Choroid plexus epithelial cell (primary cell): ENCODE measurements around the gene RASSF9.

Experiments used
- DNase-seq: peaks from one replicate; pipeline ENCODE4 v3.0.0-alpha.2; 2010; ENCODE audit warnings: low read depth
- H3K4me3 ChIP-seq: 2 replicates; pipeline ENCODE4 v1.5.1; 2011; ENCODE audit warnings: low read depth, mild to moderate bottlenecking, control low read depth, low read length, moderate library complexity
- TF ChIP-seq, protein P1 (sequence below): conservative IDR thresholded peaks from 2 replicates; pipeline ENCODE4 v1.5.1; 2011; ENCODE audit warnings: low read depth, mild to moderate bottlenecking, control low read depth, inconsistent platforms, low read length, moderate library complexity

Gene RASSF9

DNA sequence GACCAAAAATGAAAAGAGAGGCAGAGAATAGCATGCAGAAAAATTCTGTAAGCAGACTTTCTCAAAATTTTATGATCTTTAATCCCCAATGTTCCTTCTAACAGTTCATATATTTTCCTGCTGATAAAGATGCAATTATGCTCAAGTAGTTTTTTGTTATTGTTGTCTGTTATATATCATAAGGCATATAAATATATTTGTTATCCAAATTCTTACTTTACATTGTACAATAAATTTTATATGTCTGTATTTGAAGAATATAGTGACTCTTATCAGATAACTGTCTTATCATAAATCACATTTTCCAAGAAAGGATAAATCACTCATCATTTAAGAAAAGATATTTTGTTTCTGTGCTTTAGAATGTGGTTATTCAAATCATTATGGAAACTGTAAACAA lies 2.6 kb downstream of the RASSF9 start:
- no peak for DNase-seq
- TF ChIP-seq, protein P1, sequence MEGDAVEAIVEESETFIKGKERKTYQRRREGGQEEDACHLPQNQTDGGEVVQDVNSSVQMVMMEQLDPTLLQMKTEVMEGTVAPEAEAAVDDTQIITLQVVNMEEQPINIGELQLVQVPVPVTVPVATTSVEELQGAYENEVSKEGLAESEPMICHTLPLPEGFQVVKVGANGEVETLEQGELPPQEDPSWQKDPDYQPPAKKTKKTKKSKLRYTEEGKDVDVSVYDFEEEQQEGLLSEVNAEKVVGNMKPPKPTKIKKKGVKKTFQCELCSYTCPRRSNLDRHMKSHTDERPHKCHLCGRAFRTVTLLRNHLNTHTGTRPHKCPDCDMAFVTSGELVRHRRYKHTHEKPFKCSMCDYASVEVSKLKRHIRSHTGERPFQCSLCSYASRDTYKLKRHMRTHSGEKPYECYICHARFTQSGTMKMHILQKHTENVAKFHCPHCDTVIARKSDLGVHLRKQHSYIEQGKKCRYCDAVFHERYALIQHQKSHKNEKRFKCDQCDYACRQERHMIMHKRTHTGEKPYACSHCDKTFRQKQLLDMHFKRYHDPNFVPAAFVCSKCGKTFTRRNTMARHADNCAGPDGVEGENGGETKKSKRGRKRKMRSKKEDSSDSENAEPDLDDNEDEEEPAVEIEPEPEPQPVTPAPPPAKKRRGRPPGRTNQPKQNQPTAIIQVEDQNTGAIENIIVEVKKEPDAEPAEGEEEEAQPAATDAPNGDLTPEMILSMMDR, result no peak
- no peak overlapping the region for H3K4me3 ChIP-seq

GRCh38 chr12:85831327-85831990 lies 4.8 kb downstream of the RASSF9 start:
- no peak overlapping the region for H3K4me3 ChIP-seq
- TF ChIP-seq, protein P1, result no peak
- DNase-seq, result no peak

- H3K4me3 ChIP-seq, result no peak overlapping the region
- TF ChIP-seq, protein P1, result no peak
These were observed 6.8 kb downstream of the RASSF9 start for GRCh38 chr12:85829391-85829790.

DNA sequence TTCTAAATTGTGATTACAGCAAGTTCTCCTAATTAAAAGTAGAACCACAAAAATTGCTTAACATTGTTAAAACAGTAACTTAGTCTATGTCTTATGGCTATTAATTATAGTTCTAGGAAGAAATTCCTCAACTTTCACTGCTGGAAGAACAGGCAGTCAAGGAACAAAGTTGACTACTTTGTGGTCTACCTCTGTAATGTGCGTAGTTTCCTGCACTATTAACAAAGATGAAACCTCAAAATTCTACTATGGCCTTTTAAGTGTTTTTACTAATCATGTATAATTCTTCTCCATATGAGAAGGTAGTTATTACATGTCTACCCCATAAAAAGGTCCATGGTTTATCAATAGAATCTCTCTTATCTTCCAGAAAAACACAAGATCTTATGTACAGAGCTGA lies 7.6 kb downstream of the RASSF9 start:
- TF ChIP-seq, protein P1, result no peak
- DNase-seq, result no peak
- H3K4me3 ChIP-seq, result no peak overlapping the region

More at GRCh38 chr12:85829391-85829790, 6.8 kb downstream of the RASSF9 start:
- peak; percentile 40 for DNase-seq

- H3K4me3 ChIP-seq, result no peak overlapping the region
- TF ChIP-seq, protein P1, result no peak
- no peak for DNase-seq
These were observed 10.5 kb downstream of the RASSF9 start for GRCh38 chr12:85825746-85826145.

- TF ChIP-seq, protein P1, result no peak
- peak; percentile 75 for DNase-seq
These were observed 12.6 kb downstream of the RASSF9 start for GRCh38 chr12:85823436-85824180.

More at GRCh38 chr12:85823436-85824180, 12.6 kb downstream of the RASSF9 start:
- H3K4me3 ChIP-seq, result no peak overlapping the region
